ENCODE measurements around the gene IL1RAPL1.

DNA sequence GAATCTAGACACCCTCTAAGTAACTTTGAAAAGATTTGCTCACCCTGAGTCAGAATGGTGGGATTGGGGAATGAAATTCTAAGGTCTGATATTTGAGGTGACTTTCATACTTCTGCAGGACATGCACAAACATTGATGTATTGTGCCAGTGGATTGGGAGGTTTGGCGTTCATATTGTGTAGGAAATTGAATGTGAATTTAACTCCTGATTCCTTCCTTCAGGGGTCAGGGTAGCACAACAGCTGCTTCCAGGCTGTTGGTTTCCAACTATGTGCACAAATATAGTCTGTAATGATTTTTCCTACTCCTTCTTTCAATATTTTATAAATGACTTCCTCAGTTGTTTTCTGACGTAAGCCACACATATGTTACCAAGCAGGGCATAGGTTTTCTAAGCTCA is 3.1 kb downstream of the IL1RAPL1 start:
- TF ChIP-seq, protein P1, sequence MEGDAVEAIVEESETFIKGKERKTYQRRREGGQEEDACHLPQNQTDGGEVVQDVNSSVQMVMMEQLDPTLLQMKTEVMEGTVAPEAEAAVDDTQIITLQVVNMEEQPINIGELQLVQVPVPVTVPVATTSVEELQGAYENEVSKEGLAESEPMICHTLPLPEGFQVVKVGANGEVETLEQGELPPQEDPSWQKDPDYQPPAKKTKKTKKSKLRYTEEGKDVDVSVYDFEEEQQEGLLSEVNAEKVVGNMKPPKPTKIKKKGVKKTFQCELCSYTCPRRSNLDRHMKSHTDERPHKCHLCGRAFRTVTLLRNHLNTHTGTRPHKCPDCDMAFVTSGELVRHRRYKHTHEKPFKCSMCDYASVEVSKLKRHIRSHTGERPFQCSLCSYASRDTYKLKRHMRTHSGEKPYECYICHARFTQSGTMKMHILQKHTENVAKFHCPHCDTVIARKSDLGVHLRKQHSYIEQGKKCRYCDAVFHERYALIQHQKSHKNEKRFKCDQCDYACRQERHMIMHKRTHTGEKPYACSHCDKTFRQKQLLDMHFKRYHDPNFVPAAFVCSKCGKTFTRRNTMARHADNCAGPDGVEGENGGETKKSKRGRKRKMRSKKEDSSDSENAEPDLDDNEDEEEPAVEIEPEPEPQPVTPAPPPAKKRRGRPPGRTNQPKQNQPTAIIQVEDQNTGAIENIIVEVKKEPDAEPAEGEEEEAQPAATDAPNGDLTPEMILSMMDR (conservative IDR thresholded peaks at IDR 0.05; ENCODE audit: low read length) = no peak
- TF ChIP-seq EZH2phosphoT487 (IDR thresholded peaks at IDR 0.05; ENCODE audit: borderline replicate concordance) = no peak
